ENCODE results near the gene CYRIA. TPM values are rescaled to one million over a fixed set of nuclear protein-coding genes. Genes with fewer than 3 reads are reported as not detected.
A peak's percentile ranks its signal among the peaks of the same experiment; 100 is the strongest.

The CYRIA gene
- total RNA-seq, 1 donor from 2014 or later: 4.6 TPM

GRCh38 chr2:16675781-16676180 lies 10.1 kb upstream of the CYRIA start:
- intact Hi-C loops (cut with micrococcal nuclease): no loop called here
- ATAC-seq: no peak
- DNase-seq: no peak

- intact Hi-C loops (cut with micrococcal nuclease): no loop called here
- DNase-seq (no peak), ATAC-seq (no peak)
These were observed 8.5 kb upstream of the CYRIA start for GRCh38 chr2:16674154-16674553.

DNA sequence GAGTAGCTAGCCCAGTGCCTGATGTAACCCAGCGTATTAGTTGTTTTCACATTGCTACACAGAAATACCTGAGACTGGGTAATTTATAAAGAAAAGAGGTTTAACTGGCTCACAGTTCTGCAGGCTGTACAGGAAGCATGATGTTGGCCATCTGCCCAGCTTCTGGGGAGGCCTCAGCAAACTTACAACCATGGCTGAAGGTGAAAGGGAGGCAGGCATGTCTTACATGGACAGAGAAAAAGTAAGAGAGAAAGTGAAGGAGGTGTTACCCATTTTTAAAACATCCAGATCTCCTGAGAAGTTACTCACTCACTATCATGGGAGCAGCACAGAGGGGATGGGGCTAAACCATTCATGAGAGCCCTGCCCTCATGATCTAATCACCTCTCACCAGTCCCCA lies 6.1 kb upstream of the CYRIA start:
- intact Hi-C loops (cut with micrococcal nuclease): no loop called here
- DNase-seq: no peak
- ATAC-seq: peak; percentile 29

DNA sequence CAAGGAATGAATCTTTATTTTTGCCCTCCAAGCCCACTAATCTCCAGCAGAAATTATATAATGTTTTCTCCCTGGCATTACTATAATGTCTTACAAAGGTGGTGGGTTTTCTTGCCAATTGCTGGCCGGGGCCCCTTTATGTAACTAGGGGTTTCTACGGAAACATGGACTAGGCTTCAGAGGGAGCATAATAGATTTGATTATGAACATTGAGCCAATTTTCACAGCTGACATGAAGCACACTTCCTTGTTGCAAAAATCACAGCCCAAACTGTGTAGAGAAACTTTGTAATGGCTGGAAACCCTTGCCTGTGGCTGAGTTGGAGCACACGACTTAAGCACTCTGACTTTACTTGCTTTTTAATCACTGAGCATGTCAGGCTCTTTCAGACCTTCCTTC lies 3.8 kb upstream of the CYRIA start:
- no peak for DNase-seq
- intact Hi-C loops (cut with micrococcal nuclease): no loop called here
- ATAC-seq: no peak

DNA sequence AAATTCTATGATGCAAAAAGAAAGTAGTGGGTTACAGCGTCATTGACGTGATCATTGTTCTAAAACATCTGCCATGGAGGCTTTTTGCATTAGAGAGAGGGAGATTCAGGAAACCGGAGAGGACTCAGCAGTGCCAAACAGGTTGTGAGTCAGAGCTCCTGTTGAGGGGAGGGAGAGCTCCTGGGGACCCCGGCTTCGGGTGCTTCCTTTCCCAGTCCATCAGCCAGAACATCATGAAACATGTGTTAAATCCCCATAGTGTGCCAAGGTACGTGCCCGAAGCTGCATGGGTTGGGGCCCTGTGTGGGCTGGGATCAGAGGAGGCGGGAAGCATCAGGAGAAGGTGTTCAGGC lies 791 bp upstream of the CYRIA start:
- no peak for DNase-seq
- intact Hi-C loops (cut with micrococcal nuclease): no loop called here
- ATAC-seq: peak; percentile 12

DNA sequence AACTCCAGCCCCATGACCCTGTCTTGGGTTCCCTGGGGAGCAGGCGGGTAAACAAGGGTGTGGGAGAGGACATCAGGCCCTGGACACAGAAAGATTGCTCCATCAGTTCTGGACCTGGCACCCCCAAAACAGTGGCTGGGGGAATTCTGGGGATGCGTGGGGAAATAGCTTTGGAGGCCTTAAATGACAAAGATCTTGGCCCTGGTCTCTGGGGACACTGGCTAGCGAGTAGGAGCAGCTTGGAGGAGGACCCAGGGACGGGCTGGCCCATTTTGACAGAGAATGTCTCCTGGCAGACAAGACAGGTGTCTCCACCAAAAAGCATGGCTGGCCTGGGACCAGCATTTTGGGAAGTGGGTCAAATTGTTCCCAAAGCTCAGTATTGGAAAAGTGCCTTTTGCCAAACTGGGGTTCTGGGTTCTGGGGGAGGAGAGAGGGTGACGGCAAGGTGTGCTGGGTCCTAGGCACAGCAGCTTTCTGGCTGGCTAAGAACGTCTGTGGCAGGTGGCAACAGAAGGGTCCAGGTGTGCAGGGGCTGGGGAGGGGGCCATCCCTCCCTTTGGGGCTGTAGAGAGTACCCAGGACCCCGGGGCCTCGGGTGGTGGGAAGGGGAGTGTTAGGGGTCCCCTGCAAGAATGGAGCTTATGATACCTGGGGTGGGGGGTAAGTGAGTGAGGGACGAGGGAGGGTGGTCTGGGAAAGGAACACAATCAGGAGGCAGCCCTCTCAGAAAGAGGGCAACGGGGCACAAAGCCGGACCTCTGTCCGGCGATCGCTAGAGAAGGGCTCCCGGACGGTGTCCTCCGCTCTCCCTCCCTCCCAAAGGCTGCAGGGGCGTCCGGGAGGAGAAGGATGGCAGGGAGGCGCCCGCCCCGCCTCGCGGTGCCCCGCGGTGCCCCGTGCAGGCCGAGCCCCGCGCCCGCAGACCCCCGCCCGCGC lies 556 bp downstream of the CYRIA start:
- intact Hi-C loops (cut with micrococcal nuclease): no loop called here
- DNase-seq (no peak), ATAC-seq (peak; percentile 4)

DNA sequence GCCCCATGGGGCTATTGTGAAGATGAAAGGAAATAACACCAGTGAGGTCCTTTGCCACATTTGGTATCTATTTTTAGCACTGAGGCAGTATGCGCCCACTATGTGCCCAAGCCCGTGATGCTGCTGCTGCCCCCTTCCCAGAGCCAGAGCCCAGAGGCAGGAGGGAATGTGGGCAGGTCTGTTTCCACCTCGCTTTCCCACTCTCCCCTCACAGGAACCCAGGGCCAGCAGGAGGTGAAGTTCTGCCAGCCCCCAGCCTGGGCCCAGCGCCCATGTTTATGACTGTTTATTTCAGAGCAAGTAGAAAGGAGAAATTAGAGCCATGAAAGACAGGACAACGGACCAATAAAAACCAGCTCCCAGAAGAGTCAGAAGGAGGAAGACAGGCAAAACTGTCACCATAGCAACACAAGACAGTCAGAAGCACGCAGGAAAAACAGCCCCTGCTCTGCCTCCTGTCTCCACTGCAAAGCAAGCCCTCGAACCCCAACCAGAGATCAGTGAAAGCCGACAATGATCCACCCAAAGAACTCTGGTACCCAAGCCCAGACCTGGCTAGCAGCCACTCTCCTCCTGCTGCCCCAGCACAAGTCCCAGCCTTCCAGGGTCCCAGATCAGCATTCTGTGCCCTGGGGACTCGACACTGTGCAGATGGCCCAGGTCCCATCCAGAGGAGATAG lies 1.4 kb downstream of the CYRIA start:
- DNase-seq (peak; percentile 58), ATAC-seq (peak; percentile 60)
- intact Hi-C loops (cut with micrococcal nuclease): no loop called here

DNA sequence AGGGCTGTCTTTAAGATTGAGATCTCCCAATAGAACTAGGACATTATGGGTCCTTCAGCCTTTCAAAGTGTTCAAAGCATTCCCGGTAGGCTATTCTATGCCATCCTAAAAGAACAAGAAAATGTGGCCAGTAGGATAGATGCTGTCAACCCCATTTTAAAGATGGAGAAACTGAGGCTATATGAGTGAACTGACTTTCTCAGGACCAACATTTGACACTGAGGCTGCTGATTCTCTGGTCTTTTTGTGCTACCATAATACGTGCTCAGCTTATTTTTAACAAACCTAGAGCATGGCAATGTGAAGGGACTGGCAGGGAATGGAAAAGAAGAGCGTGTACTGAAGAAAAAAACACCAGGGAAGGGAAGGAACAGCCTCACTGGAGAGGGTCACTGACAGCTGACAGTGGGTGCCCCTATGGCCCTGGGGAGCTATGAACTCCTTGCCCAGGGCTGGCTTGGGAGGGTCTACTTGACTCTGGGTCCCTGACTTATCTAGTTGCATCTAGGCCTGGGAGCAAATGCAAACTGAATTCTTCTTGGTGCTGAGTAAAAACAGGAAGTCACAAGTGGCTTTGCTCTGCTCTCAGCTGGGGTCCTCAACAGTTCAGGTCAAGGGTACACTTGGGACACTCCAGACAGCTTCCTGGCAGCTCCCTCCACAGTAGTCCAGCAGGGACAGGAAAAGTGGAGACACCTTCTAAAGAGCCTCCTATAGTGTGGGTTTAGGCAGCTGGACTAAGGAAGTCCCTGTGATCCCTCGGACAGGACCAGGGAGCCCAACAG lies 2.3 kb downstream of the CYRIA start:
- intact Hi-C loops (cut with micrococcal nuclease): no loop called here
- DNase-seq: no peak
- peak; percentile 4 for ATAC-seq

DNA sequence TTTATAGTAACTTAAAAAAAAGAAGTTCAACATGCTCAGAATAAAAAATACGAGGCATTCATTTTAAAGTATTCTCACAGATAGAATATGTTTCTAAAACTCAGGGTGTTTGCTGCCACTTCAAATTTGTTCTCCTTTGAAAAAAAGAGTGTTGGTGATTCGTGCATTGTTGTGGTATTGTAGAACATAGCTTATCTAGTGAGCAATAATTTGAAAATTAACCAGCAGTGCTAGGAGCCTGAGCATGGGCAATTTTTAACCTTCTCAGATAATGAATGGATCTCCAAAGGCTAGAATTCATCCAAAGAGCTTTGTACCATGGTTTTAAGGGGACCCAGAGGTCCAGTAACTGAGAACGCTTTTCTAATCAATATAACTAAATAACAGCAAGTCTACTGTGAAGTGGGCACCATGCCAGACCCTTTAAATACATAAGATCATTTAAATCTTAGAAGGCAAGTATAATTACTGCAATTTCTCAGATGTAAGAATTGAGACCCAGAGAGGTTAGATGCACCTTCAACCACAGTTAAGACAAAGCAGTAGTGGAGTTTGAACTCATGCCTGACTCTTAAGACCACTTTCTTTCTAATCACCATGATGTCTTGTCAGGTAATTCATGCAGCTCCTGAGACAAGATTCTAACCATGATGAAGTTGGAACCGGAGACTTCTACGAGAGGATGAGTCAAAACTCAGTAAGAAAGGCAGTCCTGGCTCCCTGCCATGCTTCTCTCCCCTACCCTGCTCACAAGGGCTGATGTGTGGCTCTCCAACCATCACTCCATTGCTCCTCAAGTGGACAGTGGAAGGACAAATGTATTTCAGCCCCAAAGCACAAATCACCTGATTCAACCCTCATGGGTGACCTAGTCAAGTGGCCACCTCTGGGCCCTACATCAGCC lies 3.4 kb downstream of the CYRIA start:
- intact Hi-C loops (cut with micrococcal nuclease): no loop called here
- ATAC-seq (no peak), DNase-seq (peak; percentile 36)

DNA sequence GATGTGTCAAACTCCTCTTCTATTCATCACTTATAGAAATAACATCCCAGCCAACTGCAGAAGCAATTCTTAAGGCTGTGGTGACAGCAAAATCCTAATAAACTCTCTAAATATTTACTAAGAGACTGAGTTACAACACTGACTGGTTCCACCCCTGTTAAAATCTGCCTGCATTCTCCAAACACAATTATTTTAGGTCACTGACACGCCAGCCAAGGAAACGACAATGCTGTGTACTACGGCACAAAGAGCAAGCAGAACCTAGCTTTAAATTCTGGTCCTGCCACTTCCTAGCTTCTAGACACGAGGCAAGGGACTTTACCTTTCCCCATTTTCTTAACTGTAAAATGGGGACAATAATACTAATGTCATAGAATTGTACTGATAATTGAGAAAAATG lies 4.1 kb downstream of the CYRIA start:
- intact Hi-C loops (cut with micrococcal nuclease): no loop called here
- no peak for ATAC-seq
- no peak for DNase-seq

GRCh38 chr2:16660556-16660955 lies 5.1 kb downstream of the CYRIA start:
- no peak for ATAC-seq
- no peak for DNase-seq
- intact Hi-C loops (cut with micrococcal nuclease): no loop called here

- no peak for DNase-seq
- intact Hi-C loops (cut with micrococcal nuclease): no loop called here
These were observed 5.5 kb downstream of the CYRIA start for GRCh38 chr2:16660114-16660513.

GRCh38 chr2:16658076-16658739 lies 7.4 kb downstream of the CYRIA start:
- ATAC-seq (no peak), DNase-seq (no peak)
- intact Hi-C loops (cut with micrococcal nuclease): no loop called here

More at GRCh38 chr2:16660114-16660513, 5.5 kb downstream of the CYRIA start:
- ATAC-seq: no peak

DNA sequence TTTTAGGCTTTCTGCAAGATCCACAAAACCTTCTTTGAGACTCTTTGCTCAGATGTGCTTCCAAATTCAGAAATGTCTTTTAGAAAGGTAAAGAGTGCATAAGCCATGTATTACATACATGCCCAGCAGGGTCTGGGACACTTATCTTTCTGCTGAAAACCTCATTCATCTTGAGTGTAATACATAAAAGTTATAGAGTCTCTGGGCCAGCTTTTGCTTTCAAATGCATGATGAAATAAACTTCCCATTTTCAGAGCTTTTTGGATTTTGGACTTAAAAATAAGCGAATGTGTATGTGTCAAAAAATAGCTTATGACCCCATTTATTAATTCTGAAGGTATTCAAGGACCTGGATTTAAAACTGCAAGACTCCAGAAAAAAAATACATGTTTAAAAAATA lies 8.0 kb downstream of the CYRIA start:
- ATAC-seq (no peak), DNase-seq (no peak)
- intact Hi-C loops (cut with micrococcal nuclease): no loop called here

GRCh38 chr2:16656784-16657391 lies 8.7 kb downstream of the CYRIA start:
- DNase-seq (peak; percentile 38), ATAC-seq (peak; percentile 59)
- intact Hi-C loops (cut with micrococcal nuclease): no loop called here

DNA sequence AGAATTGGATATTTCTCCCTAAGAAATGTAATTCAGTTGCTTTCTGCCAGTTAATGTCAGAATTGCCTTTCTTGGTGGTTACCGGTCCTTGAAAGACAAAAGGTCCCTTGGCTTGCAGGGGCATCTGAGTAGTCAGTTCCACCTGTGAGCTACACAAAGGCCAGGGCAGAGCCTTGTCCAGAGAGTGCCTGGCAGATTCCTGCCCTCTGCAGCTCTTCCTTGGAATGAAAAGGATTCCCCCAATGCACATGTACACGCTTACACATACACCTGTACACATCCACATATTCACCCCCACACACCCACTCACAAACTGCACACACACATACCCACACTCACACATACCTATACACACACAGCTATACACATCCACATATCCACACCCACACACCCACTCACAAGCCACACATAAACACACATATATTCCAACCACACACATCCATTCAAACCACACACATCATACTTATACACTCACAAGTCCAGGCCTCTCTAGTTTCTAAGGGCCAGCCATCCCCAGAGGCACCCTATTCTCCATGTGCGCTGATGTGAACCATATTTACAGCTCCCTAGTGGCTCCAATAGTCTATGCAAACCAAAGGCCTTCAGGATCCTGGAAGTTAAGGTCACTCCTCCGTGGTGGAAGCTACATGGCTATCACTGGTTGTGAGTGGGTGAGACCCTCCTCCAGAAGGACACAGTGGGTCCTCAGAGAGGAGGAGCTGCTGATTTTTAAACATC lies 9.6 kb downstream of the CYRIA start:
- DNase-seq: no peak
- no peak for ATAC-seq
- intact Hi-C loops (cut with micrococcal nuclease): no loop called here

DNA sequence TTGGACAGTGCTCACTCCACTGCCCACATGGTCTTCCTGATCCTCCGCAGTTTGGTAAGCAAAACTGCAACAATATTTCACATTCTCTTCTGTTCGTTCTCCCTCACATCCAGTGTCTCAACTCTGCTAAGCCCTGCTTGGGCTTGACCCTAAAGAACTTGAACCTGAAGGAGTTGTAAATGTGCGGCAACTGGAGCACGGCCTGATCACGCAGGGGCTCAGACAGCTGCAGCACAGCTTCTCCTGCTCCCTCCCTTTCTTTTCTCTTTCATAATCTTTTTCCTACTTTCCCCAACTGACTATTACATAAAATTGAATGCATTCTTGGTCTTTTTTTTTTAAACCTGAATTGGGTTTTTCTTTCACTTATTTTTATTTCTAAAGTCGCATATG lies 10.2 kb downstream of the CYRIA start:
- no peak for DNase-seq
- intact Hi-C loops (cut with micrococcal nuclease): no loop called here
- peak; percentile 22 for ATAC-seq
